Measurements from ENCODE around the gene MRPL18. TPM values are rescaled to one million over a fixed set of nuclear protein-coding genes. Genes with fewer than 3 reads are reported as not detected.
"Not testable (repeated sequence)": the region's sequence is repeated elsewhere in the genome, so short reads cannot be mapped to it uniquely, and the experiment has no call there.

The MRPL18 gene
- 53.0 and 56.3 TPM in 2 replicates for total RNA-seq
- long read RNA-seq, transcript MRPL18-201 (4 exons, 978 nt) = major isoform, 31 of 56 reads
- long read RNA-seq, partial matches to known transcripts = 2 of 56 reads
- long read RNA-seq, other reads (novel, unspliced or antisense) = 19 of 56 reads

DNA sequence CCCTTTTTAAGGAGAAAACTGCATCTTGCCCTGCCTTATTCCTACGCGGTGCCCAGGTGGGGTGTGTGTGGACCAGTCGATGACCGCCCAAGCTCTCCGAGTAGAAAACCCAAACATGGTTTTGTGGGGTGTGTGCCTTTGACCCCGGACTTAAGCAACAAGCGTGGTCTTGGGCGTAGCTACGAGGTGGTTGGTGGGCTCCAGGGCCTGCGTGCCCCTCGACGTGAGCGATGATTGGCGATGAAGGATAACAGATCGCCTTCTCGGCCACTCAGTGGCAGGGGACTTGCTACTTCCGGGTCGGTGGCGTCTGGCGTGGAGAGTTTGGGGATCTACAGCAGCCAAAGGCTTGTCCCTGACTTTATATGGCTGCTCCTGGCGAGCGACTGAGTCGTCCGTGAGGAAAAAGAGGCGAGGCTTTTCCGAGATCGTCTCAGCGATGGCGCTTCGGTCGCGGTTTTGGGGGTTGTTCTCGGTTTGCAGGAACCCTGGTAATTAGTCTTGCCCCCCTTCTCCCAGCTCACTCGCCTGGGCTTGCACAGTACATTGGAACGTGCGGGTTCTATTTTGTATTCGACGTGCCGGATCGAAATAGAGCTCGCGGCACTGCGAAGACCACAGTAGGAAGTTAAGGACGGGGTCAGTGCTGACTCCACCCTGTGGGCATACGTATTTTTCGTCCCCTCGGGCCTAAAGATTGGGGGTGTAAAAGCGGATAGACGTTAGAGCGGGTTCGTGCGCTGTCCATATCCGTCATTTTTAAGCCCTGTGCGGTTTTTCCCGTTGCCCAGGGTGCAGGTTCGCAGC is at the start of gene MRPL18:
MRPL18 (plus strand) TSS at position 319 of the 807 bp plus-strand sequence; CDS start at position 440, 121 bp downstream.
- H3K4me1 Mint-ChIP-seq = peaks cover 56% of the 10 kb centered on the region
- TF ChIP-seq, protein P1, sequence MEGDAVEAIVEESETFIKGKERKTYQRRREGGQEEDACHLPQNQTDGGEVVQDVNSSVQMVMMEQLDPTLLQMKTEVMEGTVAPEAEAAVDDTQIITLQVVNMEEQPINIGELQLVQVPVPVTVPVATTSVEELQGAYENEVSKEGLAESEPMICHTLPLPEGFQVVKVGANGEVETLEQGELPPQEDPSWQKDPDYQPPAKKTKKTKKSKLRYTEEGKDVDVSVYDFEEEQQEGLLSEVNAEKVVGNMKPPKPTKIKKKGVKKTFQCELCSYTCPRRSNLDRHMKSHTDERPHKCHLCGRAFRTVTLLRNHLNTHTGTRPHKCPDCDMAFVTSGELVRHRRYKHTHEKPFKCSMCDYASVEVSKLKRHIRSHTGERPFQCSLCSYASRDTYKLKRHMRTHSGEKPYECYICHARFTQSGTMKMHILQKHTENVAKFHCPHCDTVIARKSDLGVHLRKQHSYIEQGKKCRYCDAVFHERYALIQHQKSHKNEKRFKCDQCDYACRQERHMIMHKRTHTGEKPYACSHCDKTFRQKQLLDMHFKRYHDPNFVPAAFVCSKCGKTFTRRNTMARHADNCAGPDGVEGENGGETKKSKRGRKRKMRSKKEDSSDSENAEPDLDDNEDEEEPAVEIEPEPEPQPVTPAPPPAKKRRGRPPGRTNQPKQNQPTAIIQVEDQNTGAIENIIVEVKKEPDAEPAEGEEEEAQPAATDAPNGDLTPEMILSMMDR (conservative IDR thresholded peaks at IDR 0.05) = no peak
- peaks cover 19% of the 10 kb centered on the region for H3K36me3 Mint-ChIP-seq (ENCODE audit: low read depth)
- peak; percentile 74 for DNase-seq (ENCODE audit: low read depth, low spot score)
- peak within 1 kb of the TSS; percentile 98 for H3K4me3 Mint-ChIP-seq
- H3K9me3 Mint-ChIP-seq = no peaks in the 10 kb centered on the region
- H3K27ac Mint-ChIP-seq (ENCODE audit: unreplicated experiment) = peak within 1 kb of the TSS; percentile 98
- peaks cover 2% of the 10 kb centered on the region for H3K27me3 Mint-ChIP-seq (ENCODE audit: low read depth)

DNA sequence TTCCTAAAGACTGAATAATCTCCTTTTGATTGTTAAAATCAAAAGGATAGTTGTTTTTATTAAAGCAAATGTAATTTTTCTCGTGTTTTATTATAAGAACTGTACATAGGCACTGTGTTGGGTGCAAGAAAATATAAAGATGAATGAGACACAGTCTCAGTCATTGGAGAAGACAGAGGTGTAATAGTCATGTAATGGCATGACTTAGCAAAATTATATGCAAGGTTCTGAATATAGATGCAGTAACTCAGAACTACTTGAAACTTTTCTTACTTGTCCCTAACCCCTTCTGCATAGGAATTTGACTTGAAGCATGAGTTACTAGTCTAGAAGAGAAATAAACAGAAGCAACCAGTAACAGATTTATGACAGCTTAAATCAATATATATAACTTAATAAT is 48.1 kb upstream of the MRPL18 start:
- Mint-ChIP-seq H3K9me3 (no peaks in the 10 kb centered on the region), H3K4me1 (no peaks in the 10 kb centered on the region), H3K27ac (ENCODE audit: unreplicated experiment) (no peak overlapping the region), H3K27me3 (ENCODE audit: low read depth) (no peaks in the 10 kb centered on the region), H3K4me3 (no peak overlapping the region), H3K36me3 (ENCODE audit: low read depth) (peaks cover 17% of the 10 kb centered on the region)
- TF ChIP-seq, protein P1 (conservative IDR thresholded peaks at IDR 0.05) = no peak
- no peak for DNase-seq (ENCODE audit: low read depth, low spot score)

DNA sequence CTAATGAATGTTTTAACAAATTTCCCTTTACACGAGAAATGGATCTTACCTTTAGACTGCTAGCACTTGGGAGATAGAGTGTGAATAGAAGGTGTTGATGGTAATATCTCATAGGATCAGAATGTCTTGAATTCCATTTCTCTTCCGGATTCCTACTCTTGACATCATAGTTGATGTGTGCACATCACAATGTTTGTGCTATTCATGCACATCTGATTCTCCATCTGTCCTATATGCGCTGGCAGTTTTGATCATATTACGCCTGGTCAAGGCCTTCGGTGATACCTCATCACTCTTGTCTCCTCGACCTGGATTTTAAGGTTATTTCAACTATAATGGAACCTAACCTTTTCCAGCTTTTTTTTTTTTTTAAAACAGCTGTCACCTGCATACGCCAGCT is 45.2 kb upstream of the MRPL18 start:
- Mint-ChIP-seq H3K4me1 (no peaks in the 10 kb centered on the region), H3K36me3 (ENCODE audit: low read depth) (peaks cover 24% of the 10 kb centered on the region), H3K27ac (ENCODE audit: unreplicated experiment) (no peak overlapping the region), H3K9me3 (no peaks in the 10 kb centered on the region), H3K27me3 (ENCODE audit: low read depth) (no peaks in the 10 kb centered on the region), H3K4me3 (no peak overlapping the region)
- TF ChIP-seq, protein P1 (conservative IDR thresholded peaks at IDR 0.05) = no peak
- no peak for DNase-seq (ENCODE audit: low read depth, low spot score)

DNA sequence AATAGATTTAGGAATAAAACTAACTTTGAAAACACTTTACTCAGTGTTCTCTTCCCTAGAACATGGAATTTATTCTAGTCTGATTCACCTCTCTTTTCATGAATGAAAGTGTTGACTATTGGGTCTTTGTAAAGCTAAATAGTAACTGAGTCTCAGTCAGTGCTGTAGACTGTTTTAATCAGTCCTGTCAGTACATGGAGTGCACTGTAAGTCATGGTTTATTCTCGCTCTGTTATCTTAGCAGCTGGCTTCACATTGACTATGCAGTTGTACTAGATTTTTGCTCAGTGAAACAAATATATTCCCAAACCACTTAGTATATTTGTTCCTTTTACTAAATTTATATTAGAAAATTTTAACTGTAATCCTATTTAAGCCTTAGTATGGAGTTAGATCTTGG is 43.5 kb upstream of the MRPL18 start:
- H3K4me1 Mint-ChIP-seq = no peaks in the 10 kb centered on the region
- TF ChIP-seq, protein P1 (conservative IDR thresholded peaks at IDR 0.05) = no peak
- H3K27ac Mint-ChIP-seq (ENCODE audit: unreplicated experiment) = no peak overlapping the region
- peaks cover 22% of the 10 kb centered on the region for H3K36me3 Mint-ChIP-seq (ENCODE audit: low read depth)
- no peaks in the 10 kb centered on the region for H3K27me3 Mint-ChIP-seq (ENCODE audit: low read depth)
- no peak for DNase-seq (ENCODE audit: low read depth, low spot score)
- no peaks in the 10 kb centered on the region for H3K9me3 Mint-ChIP-seq
- H3K4me3 Mint-ChIP-seq = no peak overlapping the region

DNA sequence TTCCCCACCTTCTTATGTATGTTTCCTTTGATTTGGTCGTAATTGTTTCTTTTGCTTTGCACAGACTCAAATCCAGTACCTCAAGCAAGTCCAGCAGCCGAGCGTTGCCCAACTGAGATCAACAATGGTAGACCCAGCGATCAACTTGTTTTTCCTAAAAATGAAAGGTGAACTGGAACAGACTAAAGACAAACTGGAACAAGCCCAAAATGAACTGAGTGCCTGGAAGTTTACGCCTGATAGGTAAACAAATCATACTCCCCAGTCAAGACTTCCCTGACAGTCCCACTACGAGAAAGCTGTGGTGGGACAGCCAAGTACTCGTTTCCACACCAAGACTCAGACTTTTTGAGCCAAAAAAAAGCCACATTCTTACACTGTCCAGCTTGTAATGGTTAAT is 42.1 kb upstream of the MRPL18 start:
- H3K27ac Mint-ChIP-seq (ENCODE audit: unreplicated experiment); H3K4me1 Mint-ChIP-seq; H3K9me3 Mint-ChIP-seq; H3K4me3 Mint-ChIP-seq; DNase-seq (ENCODE audit: low read depth, low spot score); H3K27me3 Mint-ChIP-seq (ENCODE audit: low read depth): not testable (repeated sequence)
- H3K36me3 Mint-ChIP-seq (ENCODE audit: low read depth) = peaks cover 24% of the 10 kb centered on the region

DNA sequence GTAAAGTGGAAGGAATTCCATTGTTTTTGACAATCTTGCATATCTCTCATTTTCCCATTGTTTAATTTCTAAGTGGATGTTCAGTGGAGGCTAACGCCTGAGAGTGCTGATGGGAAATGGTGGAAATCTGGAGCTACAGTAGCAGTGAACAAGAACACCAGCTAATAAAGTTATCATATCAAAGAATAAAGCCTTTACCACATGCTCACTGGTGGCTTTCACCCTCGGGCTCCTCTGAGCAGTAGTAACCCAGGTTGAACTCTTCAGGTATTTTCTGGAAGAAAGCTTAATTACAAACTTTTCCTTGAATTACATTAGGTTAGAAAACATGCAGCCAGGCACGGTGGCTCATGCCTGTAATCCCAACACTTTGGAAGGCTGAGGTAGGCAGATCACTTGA is 38.8 kb upstream of the MRPL18 start:
- no peaks in the 10 kb centered on the region for H3K9me3 Mint-ChIP-seq

More for the DNA sequence above, 38.8 kb upstream of the MRPL18 start:
- Mint-ChIP-seq H3K27ac (ENCODE audit: unreplicated experiment) (no peak overlapping the region), H3K4me3 (no peak overlapping the region), H3K36me3 (ENCODE audit: low read depth) (peaks cover 23% of the 10 kb centered on the region), H3K27me3 (ENCODE audit: low read depth) (no peaks in the 10 kb centered on the region), H3K4me1 (no peaks in the 10 kb centered on the region)
- no peak for DNase-seq (ENCODE audit: low read depth, low spot score)
- TF ChIP-seq, protein P1 (conservative IDR thresholded peaks at IDR 0.05) = no peak
